Caki2 (cell line): ENCODE measurements around the gene PDXP. TPM values are rescaled to one million over a fixed set of nuclear protein-coding genes. Genes with fewer than 3 reads are reported as not detected.

Source experiments
- DNase-seq: peaks from one replicate; pipeline ENCODE4 v3.0.0-alpha.2; 2015; ENCODE audit warnings: low read depth
- in situ Hi-C: cut with HindIII; loops from 2 replicates; pipeline ENCODE4 v1.10.0; 2016; ENCODE audit warnings: low sequenced_read_pairs, low pct_unique_long_range_greater_than_20kb, mixed read lengths
- total RNA-seq: library from RNA; depleted of rRNA; stranded (reverse); fragments of >200 nt; shearing (Covaris generic); gene quantifications from 2 replicates; pipeline ENCODE4 v1.2.3, GENCODE V29; 2014; ENCODE audit warnings: low replicate concordance; rRNA removed

PDXP gene
- total RNA-seq, 1 experiment from 2014 or later: 75.8 TPM

- in situ Hi-C loops: no loop called here
- no peak for DNase-seq
Measured at GRCh38 chr22:37710675-37711074, 52.2 kb downstream of the PDXP start.

DNA sequence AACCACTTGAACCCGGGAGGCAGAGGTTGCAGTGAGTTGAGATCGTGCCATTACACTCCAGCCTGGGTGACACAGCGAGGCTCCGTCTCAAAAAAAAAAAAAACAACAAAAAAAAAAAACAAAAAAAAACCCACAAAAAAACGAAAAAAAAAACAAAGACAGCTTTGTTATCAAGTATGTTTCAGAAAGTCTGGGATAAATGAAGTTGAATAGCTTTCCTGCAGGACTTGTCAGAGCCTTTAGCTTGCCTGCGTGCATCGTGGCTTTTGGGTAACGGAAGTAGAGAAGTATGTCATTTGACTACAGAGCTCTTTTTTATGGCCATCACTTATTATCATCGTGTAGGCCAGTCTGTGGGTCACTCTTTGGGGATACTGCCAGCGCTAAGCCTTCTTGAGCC, 53.0 kb downstream of the PDXP start:
- DNase-seq: no peak
- in situ Hi-C loops: no loop called here

- in situ Hi-C loops: no loop called here
- no peak for DNase-seq
Measured at GRCh38 chr22:37713761-37714160, 55.2 kb downstream of the PDXP start.

GRCh38 chr22:37714634-37715033, 56.1 kb downstream of the PDXP start:
- DNase-seq: no peak
- in situ Hi-C loops: no loop called here

DNA sequence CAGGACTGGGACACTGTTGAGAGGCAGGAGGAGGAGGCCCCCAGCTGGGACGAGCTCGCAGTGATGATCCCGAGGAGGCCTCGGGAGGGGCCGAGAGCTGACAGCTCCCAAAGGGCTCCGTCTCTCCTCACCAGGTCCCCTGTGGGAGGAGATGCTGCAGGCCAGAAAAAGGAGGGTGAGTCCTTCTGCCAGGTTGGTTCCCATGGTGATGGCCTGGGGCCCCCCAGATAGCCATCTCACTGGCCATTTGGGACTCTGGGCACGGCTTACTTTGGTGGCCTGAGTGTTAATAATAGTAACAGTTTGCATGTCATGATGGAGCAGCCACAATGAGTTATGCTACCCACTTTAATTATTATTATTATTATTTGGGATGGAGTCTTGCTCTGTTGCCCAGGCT, 57.2 kb downstream of the PDXP start:
- in situ Hi-C loops: no loop called here
- no peak for DNase-seq

Other genes starting within 250 kb of the PDXP start
- gene ELFN2, start 231.2 kb upstream of the PDXP start, total RNA-seq: 10.2 and 12.9 TPM in 2 replicates
- gene MFNG, start 172.3 kb upstream of the PDXP start, total RNA-seq: 0.46 and 0.54 TPM in 2 replicates
- 47.3 and 58.6 TPM in 2 replicates for gene CARD10, start 139.3 kb upstream of the PDXP start, total RNA-seq
- 8.9 and 9.1 TPM in 2 replicates for gene CDC42EP1, start 98.2 kb upstream of the PDXP start, total RNA-seq
- not detected in 2 replicates for gene LGALS2, start 78.6 kb upstream of the PDXP start, total RNA-seq
- gene GGA1, start 49.9 kb upstream of the PDXP start, total RNA-seq: 43.4 and 52.0 TPM in 2 replicates
- gene SH3BP1, start 19.1 kb upstream of the PDXP start, total RNA-seq: 1.2 and 3.2 TPM in 2 replicates
- 5,023 and 5,137 TPM in 2 replicates for gene LGALS1, start 16.9 kb downstream of the PDXP start, total RNA-seq
- 70.5 and 107 TPM in 2 replicates for gene NOL12, start 27.6 kb downstream of the PDXP start, total RNA-seq
- gene TRIOBP, start 38.3 kb downstream of the PDXP start, total RNA-seq: 233 and 274 TPM in 2 replicates
- gene GCAT, start 149.2 kb downstream of the PDXP start, total RNA-seq: 33.4 and 42.3 TPM in 2 replicates
- not detected in 2 replicates for gene GALR3, start 164.7 kb downstream of the PDXP start, total RNA-seq
- gene ANKRD54, start 185.6 kb downstream of the PDXP start, total RNA-seq: 54.0 and 62.0 TPM in 2 replicates
- gene EIF3L, start 190.7 kb downstream of the PDXP start, total RNA-seq: 475 and 492 TPM in 2 replicates
- gene MICALL1, start 247.6 kb downstream of the PDXP start, total RNA-seq: 12.5 and 25.7 TPM in 2 replicates